ENCODE results near the gene GRAMD2B. TPM values are rescaled to one million over a fixed set of nuclear protein-coding genes. Genes with fewer than 3 reads are reported as not detected.

Gene GRAMD2B
- polyA plus RNA-seq, 1 donor from 2014 or later, result not detected

GRCh38 chr5:126509339-126509738, 86.1 kb downstream of the GRAMD2B start:
- Histone ChIP-seq H3K36me3 (ENCODE audit: insufficient read depth, low read length) (no peaks in the 10 kb centered on the region), H3K9me3 (ENCODE audit: low read length) (no peaks in the 10 kb centered on the region), H3K79me2 (replicated peaks; ENCODE audit: insufficient read depth, low read length) (no peaks in the 10 kb centered on the region), H3K27ac (ENCODE audit: low read length) (no peak overlapping the region), H3F3A (ENCODE audit: insufficient read depth, low read length, poor library complexity, severe bottlenecking) (peaks cover 2% of the 10 kb centered on the region), H2AFZ (ENCODE audit: low read depth, low read length) (no peak overlapping the region), H4K20me1 (ENCODE audit: insufficient read depth) (no peaks in the 10 kb centered on the region), H3K4me3 (ENCODE audit: low read length) (no peak overlapping the region), H3K9ac (ENCODE audit: low read length) (no peak overlapping the region), H3K27me3 (ENCODE audit: insufficient read depth, low read depth, low read length) (no peaks in the 10 kb centered on the region), H3K9me2 (ENCODE audit: insufficient read depth, low read length) (no peaks in the 10 kb centered on the region), H3K4me2 (ENCODE audit: low read length) (no peak overlapping the region)
- no peak for TF ChIP-seq REST (IDR thresholded peaks at IDR 0.05; ENCODE audit: borderline replicate concordance)

DNA sequence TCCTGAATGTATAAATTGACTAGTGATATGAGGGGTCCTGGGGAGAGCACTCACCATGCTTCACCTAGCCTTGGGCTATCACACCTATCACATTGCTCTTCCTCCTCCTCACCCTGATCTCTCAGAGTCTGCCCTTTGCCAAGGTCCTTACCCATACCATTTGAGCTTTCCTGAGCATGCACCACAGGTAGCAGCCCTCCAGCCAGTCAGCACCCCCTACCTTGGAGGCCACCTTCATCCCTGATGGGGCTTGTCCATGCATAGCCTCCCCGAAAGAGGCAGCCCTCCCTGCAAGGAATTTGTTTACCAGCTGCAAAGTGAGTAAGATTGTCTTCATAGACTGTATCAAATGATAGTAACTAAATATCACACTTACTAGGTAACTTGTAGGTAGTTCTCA, 88.8 kb downstream of the GRAMD2B start:
- H3K36me3 ChIP-seq (ENCODE audit: insufficient read depth, low read length), result no peaks in the 10 kb centered on the region

More for the DNA sequence above, 88.8 kb downstream of the GRAMD2B start:
- Histone ChIP-seq H3K9ac (ENCODE audit: low read length) (no peak overlapping the region), H3K79me2 (replicated peaks; ENCODE audit: insufficient read depth, low read length) (no peaks in the 10 kb centered on the region), H3K9me3 (ENCODE audit: low read length) (no peaks in the 10 kb centered on the region), H3K4me3 (ENCODE audit: low read length) (no peak overlapping the region), H3K27me3 (ENCODE audit: insufficient read depth, low read depth, low read length) (no peaks in the 10 kb centered on the region), H3K4me2 (ENCODE audit: low read length) (no peak overlapping the region), H3K27ac (ENCODE audit: low read length) (no peak overlapping the region), H3F3A (ENCODE audit: insufficient read depth, low read length, poor library complexity, severe bottlenecking) (no peaks in the 10 kb centered on the region), H4K20me1 (ENCODE audit: insufficient read depth) (no peaks in the 10 kb centered on the region), H2AFZ (ENCODE audit: low read depth, low read length) (no peak overlapping the region), H3K9me2 (ENCODE audit: insufficient read depth, low read length) (no peaks in the 10 kb centered on the region)
- no peak for TF ChIP-seq EZH2 (IDR thresholded peaks at IDR 0.05; ENCODE audit: borderline replicate concordance, insufficient read depth, low read length, poor library complexity, severe bottlenecking)
- no peak for TF ChIP-seq RAD21 (conservative IDR thresholded peaks at IDR 0.05)
- TF ChIP-seq, protein P1, sequence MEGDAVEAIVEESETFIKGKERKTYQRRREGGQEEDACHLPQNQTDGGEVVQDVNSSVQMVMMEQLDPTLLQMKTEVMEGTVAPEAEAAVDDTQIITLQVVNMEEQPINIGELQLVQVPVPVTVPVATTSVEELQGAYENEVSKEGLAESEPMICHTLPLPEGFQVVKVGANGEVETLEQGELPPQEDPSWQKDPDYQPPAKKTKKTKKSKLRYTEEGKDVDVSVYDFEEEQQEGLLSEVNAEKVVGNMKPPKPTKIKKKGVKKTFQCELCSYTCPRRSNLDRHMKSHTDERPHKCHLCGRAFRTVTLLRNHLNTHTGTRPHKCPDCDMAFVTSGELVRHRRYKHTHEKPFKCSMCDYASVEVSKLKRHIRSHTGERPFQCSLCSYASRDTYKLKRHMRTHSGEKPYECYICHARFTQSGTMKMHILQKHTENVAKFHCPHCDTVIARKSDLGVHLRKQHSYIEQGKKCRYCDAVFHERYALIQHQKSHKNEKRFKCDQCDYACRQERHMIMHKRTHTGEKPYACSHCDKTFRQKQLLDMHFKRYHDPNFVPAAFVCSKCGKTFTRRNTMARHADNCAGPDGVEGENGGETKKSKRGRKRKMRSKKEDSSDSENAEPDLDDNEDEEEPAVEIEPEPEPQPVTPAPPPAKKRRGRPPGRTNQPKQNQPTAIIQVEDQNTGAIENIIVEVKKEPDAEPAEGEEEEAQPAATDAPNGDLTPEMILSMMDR (IDR thresholded peaks at IDR 0.05; ENCODE audit: poor library complexity, severe bottlenecking), result no peak
- no peak for TF ChIP-seq TAF1 (IDR thresholded peaks at IDR 0.05; ENCODE audit: low read depth)
- TF ChIP-seq REST (IDR thresholded peaks at IDR 0.05; ENCODE audit: borderline replicate concordance), result no peak
- TF ChIP-seq POLR2AphosphoS5 (IDR thresholded peaks at IDR 0.05), result no peak
- no peak for TF ChIP-seq SMC3 (conservative IDR thresholded peaks at IDR 0.05; ENCODE audit: poor library complexity)
- no peak for TF ChIP-seq MXI1 (conservative IDR thresholded peaks at IDR 0.05; ENCODE audit: poor library complexity, severe bottlenecking)
- no peak for TF ChIP-seq EP300 (conservative IDR thresholded peaks at IDR 0.05; ENCODE audit: poor library complexity, severe bottlenecking)
